Measurements from ENCODE around the gene NAA11. TPM values are rescaled to one million over a fixed set of nuclear protein-coding genes. Genes with fewer than 3 reads are reported as not detected.

The NAA11 gene
- total RNA-seq, 1 donor: not detected

DNA sequence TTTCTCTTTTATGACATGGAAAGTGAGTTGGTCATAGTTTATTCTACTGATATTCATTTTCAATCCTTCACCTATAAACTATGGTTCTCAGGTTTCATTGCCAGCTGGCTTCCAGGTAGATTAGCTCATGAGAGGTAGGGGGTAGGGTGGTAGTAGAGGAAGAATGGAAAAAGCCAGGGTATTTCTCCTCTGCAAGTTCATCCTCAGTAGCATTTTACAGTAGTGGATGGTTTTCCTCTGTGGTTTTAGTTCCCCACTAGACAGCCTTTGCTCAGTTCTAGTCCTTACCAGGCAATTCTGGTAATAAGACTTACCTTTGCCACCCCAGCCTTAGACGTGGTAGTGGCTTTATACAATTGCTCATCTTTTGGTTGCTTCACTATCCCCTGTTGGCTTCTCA is 8.9 kb upstream of the NAA11 start:
- DNase-seq (ENCODE audit: low read depth): no peak
- H3K4me3 ChIP-seq (ENCODE audit: low read depth, low read length): no peak overlapping the region
- TF ChIP-seq, protein P1, sequence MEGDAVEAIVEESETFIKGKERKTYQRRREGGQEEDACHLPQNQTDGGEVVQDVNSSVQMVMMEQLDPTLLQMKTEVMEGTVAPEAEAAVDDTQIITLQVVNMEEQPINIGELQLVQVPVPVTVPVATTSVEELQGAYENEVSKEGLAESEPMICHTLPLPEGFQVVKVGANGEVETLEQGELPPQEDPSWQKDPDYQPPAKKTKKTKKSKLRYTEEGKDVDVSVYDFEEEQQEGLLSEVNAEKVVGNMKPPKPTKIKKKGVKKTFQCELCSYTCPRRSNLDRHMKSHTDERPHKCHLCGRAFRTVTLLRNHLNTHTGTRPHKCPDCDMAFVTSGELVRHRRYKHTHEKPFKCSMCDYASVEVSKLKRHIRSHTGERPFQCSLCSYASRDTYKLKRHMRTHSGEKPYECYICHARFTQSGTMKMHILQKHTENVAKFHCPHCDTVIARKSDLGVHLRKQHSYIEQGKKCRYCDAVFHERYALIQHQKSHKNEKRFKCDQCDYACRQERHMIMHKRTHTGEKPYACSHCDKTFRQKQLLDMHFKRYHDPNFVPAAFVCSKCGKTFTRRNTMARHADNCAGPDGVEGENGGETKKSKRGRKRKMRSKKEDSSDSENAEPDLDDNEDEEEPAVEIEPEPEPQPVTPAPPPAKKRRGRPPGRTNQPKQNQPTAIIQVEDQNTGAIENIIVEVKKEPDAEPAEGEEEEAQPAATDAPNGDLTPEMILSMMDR (IDR thresholded peaks at IDR 0.05; ENCODE audit: insufficient read depth, low read length): no peak

DNA sequence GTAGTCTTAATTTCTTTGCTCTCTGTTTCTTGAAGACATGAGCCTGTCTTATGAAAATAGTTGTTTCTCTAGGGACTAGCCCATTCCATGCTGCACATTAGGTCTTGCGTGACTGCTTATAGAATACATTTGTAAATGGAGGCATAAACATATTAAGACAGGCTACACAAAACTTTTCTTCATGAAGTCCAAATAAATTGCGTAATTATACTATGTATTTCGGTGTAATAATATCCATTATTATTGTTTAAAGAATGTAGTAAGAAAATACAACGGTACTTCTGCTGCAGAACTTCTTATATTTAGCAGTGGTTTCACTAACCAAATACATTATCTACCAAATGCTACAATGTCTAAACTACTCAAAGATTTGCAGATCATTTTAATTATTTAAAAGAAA is 8.5 kb upstream of the NAA11 start:
- H3K4me3 ChIP-seq (ENCODE audit: low read depth, low read length): no peak overlapping the region
- TF ChIP-seq, protein P1 (IDR thresholded peaks at IDR 0.05; ENCODE audit: insufficient read depth, low read length): no peak
- no peak for DNase-seq (ENCODE audit: low read depth)

DNA sequence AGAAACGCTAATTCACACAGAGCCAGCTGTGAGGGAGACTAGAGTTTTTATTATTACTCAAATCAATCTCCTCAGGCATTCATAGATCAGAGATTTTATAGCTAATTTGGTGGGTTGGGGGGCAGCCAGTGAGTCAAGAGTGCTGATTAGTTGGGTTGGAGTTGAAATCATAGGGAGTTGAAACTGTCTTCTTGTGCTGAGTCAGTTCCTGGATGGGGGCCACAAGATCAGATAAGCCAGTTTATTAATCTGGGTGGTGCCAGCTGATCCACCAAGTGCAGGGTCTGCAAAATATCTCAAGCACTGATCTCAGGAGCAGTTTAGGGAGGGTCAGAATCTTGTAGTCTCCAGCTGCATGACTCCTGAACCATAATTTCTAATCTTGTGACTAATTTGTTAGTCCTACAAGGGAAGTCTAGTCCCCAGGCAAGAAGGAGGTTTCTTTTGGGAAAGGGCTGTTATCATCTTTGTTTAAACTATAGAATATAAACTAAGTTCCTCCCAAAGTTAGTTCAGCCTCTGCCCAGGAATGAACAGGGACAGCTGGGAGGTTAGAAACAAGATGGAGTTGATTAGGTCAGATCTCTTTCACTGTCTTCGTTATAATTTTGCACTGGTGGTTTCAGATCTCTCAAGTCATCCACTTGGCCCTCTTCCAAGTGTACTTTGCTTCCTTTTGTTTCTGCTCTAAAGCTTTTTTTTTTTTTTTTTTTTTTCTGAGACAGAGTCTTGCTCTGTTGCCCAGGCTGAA is 5.4 kb upstream of the NAA11 start:
- DNase-seq (ENCODE audit: low read depth): peak; percentile 10
- TF ChIP-seq, protein P1 (IDR thresholded peaks at IDR 0.05; ENCODE audit: insufficient read depth, low read length): no peak
- no peak overlapping the region for H3K4me3 ChIP-seq (ENCODE audit: low read depth, low read length)

DNA sequence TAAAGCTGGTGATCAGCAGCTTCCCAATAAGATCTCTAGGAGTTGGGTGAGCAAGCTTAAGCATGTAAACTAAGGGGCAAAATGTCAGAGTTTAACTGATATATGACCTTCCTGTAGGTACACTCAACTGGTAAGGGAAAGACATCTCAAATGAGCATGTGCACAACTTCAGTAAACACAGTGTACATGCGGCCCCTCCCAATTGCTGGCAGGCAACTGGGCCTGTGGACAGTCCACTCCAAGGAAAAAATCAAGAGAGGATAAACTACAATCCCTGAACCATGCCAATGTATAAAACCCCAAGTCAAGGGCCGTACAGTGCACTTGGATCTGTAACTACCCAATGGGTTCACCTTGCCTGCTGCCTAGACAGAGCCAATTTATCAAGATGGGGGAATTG is 4.9 kb upstream of the NAA11 start:
- no peak for DNase-seq (ENCODE audit: low read depth)
- H3K4me3 ChIP-seq (ENCODE audit: low read depth, low read length): no peak overlapping the region
- TF ChIP-seq, protein P1 (IDR thresholded peaks at IDR 0.05; ENCODE audit: insufficient read depth, low read length): no peak

DNA sequence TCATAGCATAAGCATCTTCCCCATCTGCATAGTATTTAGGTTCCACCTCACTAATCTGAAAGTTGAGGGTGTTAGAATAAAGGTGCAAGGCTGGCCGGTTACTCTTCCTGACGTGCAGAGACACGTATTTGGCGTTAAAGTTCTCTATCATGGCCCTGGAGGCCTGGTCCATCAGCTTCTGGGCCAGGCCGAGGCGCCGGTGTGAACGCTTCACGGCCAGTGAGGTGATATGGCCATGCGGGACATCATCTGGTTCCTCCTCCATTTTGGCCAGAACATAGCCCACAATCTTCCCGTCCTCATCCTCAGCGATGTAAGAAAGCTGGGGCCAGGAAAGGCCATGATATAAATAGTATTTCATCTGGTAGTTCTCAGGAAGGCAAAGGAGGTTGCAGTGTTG is 425 bp downstream of the NAA11 start:
- DNase-seq (ENCODE audit: low read depth): no peak
- TF ChIP-seq, protein P1 (IDR thresholded peaks at IDR 0.05; ENCODE audit: insufficient read depth, low read length): no peak
- H3K4me3 ChIP-seq (ENCODE audit: low read depth, low read length): no peak overlapping the region

DNA sequence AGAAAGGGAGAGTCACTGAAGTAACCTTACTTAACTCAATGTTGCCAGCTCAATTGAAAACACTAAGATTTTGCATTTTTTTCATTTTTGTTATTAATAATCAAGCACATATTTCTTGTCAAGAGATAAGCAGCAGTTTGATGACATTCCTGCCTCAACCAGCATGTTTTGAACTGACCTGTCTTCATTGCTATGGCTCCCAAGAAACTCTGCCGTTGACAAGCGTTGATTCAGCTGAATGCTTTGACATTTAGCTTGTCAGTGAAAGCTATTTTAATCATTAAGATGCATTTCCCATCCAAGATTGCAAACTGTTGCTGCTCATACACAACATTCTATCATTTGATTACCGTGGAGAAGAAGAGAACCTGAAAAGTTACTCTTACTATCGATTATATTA is 5.9 kb downstream of the NAA11 start:
- TF ChIP-seq, protein P1 (IDR thresholded peaks at IDR 0.05; ENCODE audit: insufficient read depth, low read length): no peak
- DNase-seq (ENCODE audit: low read depth): no peak
- no peak overlapping the region for H3K4me3 ChIP-seq (ENCODE audit: low read depth, low read length)

DNA sequence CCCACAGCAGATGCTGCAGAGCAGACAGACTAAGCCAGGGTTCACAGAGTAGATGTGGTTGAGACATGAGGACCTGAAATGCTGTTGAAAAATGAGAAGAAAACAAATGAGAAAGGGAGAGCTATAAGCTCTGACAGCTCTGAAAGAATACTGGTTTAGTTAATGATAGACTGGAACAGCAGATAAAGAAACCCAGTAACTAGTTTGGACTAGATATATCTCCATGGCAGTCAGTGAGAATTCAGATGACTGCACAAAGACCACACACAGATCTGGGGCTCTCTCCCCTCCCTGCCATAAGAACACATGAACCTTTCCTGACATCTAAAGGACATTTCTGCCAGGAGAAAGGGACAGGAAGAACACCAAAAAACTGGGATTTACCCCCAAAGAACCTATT is 8.2 kb downstream of the NAA11 start:
- H3K4me3 ChIP-seq (ENCODE audit: low read depth, low read length): no peak overlapping the region
- no peak for DNase-seq (ENCODE audit: low read depth)
- TF ChIP-seq, protein P1 (IDR thresholded peaks at IDR 0.05; ENCODE audit: insufficient read depth, low read length): no peak
